H9 (cell line): ENCODE data around the gene PTGIR. TPM values are rescaled to one million over a fixed set of nuclear protein-coding genes. Genes with fewer than 3 reads are reported as not detected.

Source experiments
- DNase-seq: peaks from one replicate; pipeline ENCODE4 v3.0.0-alpha.2; 2017
- H2AFZ ChIP-seq: one replicate; pipeline ENCODE4 v1.6.1; 2013; ENCODE audit warnings: mild to moderate bottlenecking, low read length, control low read depth, moderate library complexity
- H2AK5ac ChIP-seq: 2 replicates; pipeline ENCODE4 v1.6.1; 2013; ENCODE audit warnings: low read length, control low read depth, mixed read lengths; ENCODE audit not compliant: insufficient read length
- H2BK120ac ChIP-seq: one replicate; pipeline ENCODE4 v1.6.1; 2013; ENCODE audit warnings: low read depth, mild to moderate bottlenecking, low read length, control low read depth, inconsistent platforms; ENCODE audit not compliant: poor library complexity, severe bottlenecking
- H2BK12ac ChIP-seq: 2 replicates; pipeline ENCODE4 v1.6.1; 2013; ENCODE audit warnings: low read length, control low read depth, mixed read lengths, low read depth; ENCODE audit not compliant: insufficient read length
- H2BK15ac ChIP-seq: 2 replicates; pipeline ENCODE4 v1.6.1; 2013; ENCODE audit warnings: low read depth, low read length, control low read depth
- H2BK20ac ChIP-seq: one replicate; pipeline ENCODE4 v1.6.1; 2013; ENCODE audit warnings: low read depth, mild to moderate bottlenecking, low read length, control low read depth, inconsistent platforms; ENCODE audit not compliant: poor library complexity, severe bottlenecking
- H2BK5ac ChIP-seq: 2 replicates; pipeline ENCODE4 v1.6.1; 2013; ENCODE audit warnings: low read length, control low read depth, mixed read lengths; ENCODE audit not compliant: insufficient read length
- H3K14ac ChIP-seq: 2 replicates; pipeline ENCODE4 v1.6.1; 2013; ENCODE audit warnings: low read length, control low read depth; ENCODE audit not compliant: insufficient read depth
- H3K18ac ChIP-seq: 2 replicates; pipeline ENCODE4 v1.6.1; 2013; ENCODE audit warnings: low read depth, mild to moderate bottlenecking, mixed read lengths, low read length, control low read depth; ENCODE audit not compliant: insufficient read length
- H3K23ac ChIP-seq: 2 replicates; pipeline ENCODE4 v1.6.1; 2013; ENCODE audit warnings: low read length, control low read depth, mixed read lengths, low read depth; ENCODE audit not compliant: insufficient read length
- H3K23me2 ChIP-seq: 2 replicates; pipeline ENCODE4 v1.6.1; 2013; ENCODE audit warnings: low read depth, mild to moderate bottlenecking, mixed read lengths, low read length, control low read depth; ENCODE audit not compliant: insufficient read length, poor library complexity, severe bottlenecking
- H3K27ac ChIP-seq: 2 replicates; pipeline ENCODE4 v1.5.1; 2013; ENCODE audit warnings: low read length, control low read depth, mixed read lengths, low read depth; ENCODE audit not compliant: insufficient read length
- H3K27me3 ChIP-seq: 2 replicates; pipeline ENCODE4 v1.6.1; 2013; ENCODE audit warnings: low read length, control low read depth, inconsistent platforms; ENCODE audit not compliant: insufficient read depth
- H3K4ac ChIP-seq: 2 replicates; pipeline ENCODE4 v1.6.1; 2013; ENCODE audit warnings: low read depth, mild to moderate bottlenecking, control low read depth, inconsistent platforms, low read length, moderate library complexity
- H3K4me1 ChIP-seq: 2 replicates; pipeline ENCODE4 v1.6.1; 2013; ENCODE audit warnings: low read length, control low read depth, inconsistent platforms; ENCODE audit not compliant: insufficient read depth
- H3K4me2 ChIP-seq: 2 replicates; pipeline ENCODE4 v1.6.1; 2013; ENCODE audit warnings: low read length, control low read depth, mixed read lengths; ENCODE audit not compliant: insufficient read length, insufficient read depth
- H3K56ac ChIP-seq: 2 replicates; pipeline ENCODE4 v1.6.1; 2013; ENCODE audit warnings: low read depth, mild to moderate bottlenecking, mixed read lengths, low read length, control low read depth; ENCODE audit not compliant: insufficient read length
- H3K79me1 ChIP-seq: 2 replicates; pipeline ENCODE4 v1.6.1; 2013; ENCODE audit warnings: low read depth, mild to moderate bottlenecking, moderate library complexity, low read length, control low read depth, inconsistent platforms; ENCODE audit not compliant: insufficient read depth, poor library complexity, severe bottlenecking
- H3K79me2 ChIP-seq: 2 replicates; pipeline ENCODE4 v1.6.1; 2013; ENCODE audit warnings: low read length, control low read depth, inconsistent platforms; ENCODE audit not compliant: insufficient read depth
- H3K9ac ChIP-seq: 2 replicates; pipeline ENCODE4 v1.6.1; 2013; ENCODE audit warnings: low read length, control low read depth, mixed read lengths; ENCODE audit not compliant: insufficient read length; ENCODE audit errors: extremely low read depth
- H3K9me3 ChIP-seq: one replicate; pipeline ENCODE4 v1.6.1; 2013; ENCODE audit warnings: low read depth, low read length, inconsistent platforms; ENCODE audit not compliant: control insufficient read depth
- H3T11ph ChIP-seq: one replicate; pipeline ENCODE4 v1.6.1; 2013; ENCODE audit warnings: mild to moderate bottlenecking, low read length, control low read depth, inconsistent platforms
- H4K20me1 ChIP-seq: one replicate; pipeline ENCODE4 v1.6.1; 2013; ENCODE audit not compliant: control insufficient read depth, insufficient read length, insufficient read depth
- H4K5ac ChIP-seq: 2 replicates; pipeline ENCODE4 v1.6.1; 2013; ENCODE audit warnings: low read depth, mild to moderate bottlenecking, mixed read lengths, low read length, control low read depth; ENCODE audit not compliant: insufficient read length
- H4K8ac ChIP-seq: replicated peaks from 2 replicates; pipeline ENCODE4 v1.6.1; 2013; ENCODE audit warnings: low read length, control low read depth, mixed read lengths, low read depth; ENCODE audit not compliant: insufficient read length
- H4K91ac ChIP-seq: 2 replicates; pipeline ENCODE4 v1.6.1; 2013; ENCODE audit warnings: low read depth, mild to moderate bottlenecking, moderate library complexity, mixed read lengths, low read length, control low read depth; ENCODE audit not compliant: insufficient read length
- H3K27ac Mint-ChIP-seq, 3 experiments: 2 replicates in 2 of 3; 3 replicates in 1 of 3; pipeline ENCODE4 v1.8.0; 2020 to 2021; ENCODE audit warnings: mixed read lengths in 3 of 3, mild to moderate bottlenecking in 1 of 3, moderate library complexity in 1 of 3
- H3K27me3 Mint-ChIP-seq: 2 replicates; pipeline ENCODE4 v1.8.0; 2021; ENCODE audit warnings: low read depth, mild to moderate bottlenecking, moderate library complexity, mixed read lengths
- H3K36me3 Mint-ChIP-seq, 3 experiments: 2 replicates in 2 of 3; 3 replicates in 1 of 3; pipeline ENCODE4 v1.8.0; 2020 to 2021; ENCODE audit warnings: low read depth in 3 of 3, mixed read lengths in 3 of 3; ENCODE audit not compliant: insufficient read depth in 1 of 3
- H3K4me1 Mint-ChIP-seq, 2 experiments: 2 replicates each; pipeline ENCODE4 v1.8.0; 2020; ENCODE audit warnings: mixed read lengths in 2 of 2
- H3K4me3 Mint-ChIP-seq, 2 experiments: 2 replicates in 1 of 2; 3 replicates in 1 of 2; pipeline ENCODE4 v1.8.0; 2020 to 2021; ENCODE audit warnings: mild to moderate bottlenecking in 2 of 2, mixed read lengths in 2 of 2, moderate library complexity in 1 of 2
- H3K9me3 Mint-ChIP-seq, 2 experiments: 2 replicates in 1 of 2; 3 replicates in 1 of 2; pipeline ENCODE4 v1.8.0; 2020; ENCODE audit warnings: mild to moderate bottlenecking in 2 of 2, mixed read lengths in 2 of 2, moderate library complexity in 1 of 2
- CTCF ChIP-seq: fragments of 200-600 bp; sonication (generic); conservative IDR thresholded peaks from 3 replicates; pipeline ENCODE4 v1.8.0; 2021; ENCODE audit warnings: antibody characterized with exemption, mild to moderate bottlenecking
- WGBS: extraction: QIAGEN DNeasy Blood & Tissue Kit; methylation state at CpG from one replicate; pipeline ENCODE4 v1.1.7; 2013; ENCODE audit warnings: missing lambda C conversion rate, low lambda C conversion rate, mixed read lengths; ENCODE audit not compliant: insufficient read length; ENCODE audit errors: extremely low coverage; 5-methylcytosine and 5-hydroxymethylcytosine counted together
- total RNA-seq: library from RNA; stranded (reverse); gene quantifications from 2 replicates; pipeline ENCODE4 v1.2.1, GENCODE V29; 2021

The PTGIR gene
- total RNA-seq, 1 experiment from 2014 or later: not detected

- Mint-ChIP-seq H3K4me1 (peaks cover 4 to 18% of the 10 kb centered on the region in 2 experiments; a peak in 3 of 4 replicates), H3K36me3 (peaks cover 0 to 3% (median 0%) of the 10 kb centered on the region in 3 experiments; a peak in 3 of 7 replicates), H3K27ac (no peak overlapping the region), H3K9me3 (peaks cover 2 to 6% of the 10 kb centered on the region in 2 experiments; a peak in 3 of 5 replicates), H3K4me3 (peak overlapping the region in 1 of 2 experiments; percentile 22; a peak in 1 of 5 replicates), H3K27me3 (peaks cover 85% of the 10 kb centered on the region)
- no peak overlapping the region for H3T11ph ChIP-seq
- no peaks in the 10 kb centered on the region for H3K79me1 ChIP-seq
- H3K14ac ChIP-seq: no peak overlapping the region
- no peak overlapping the region for H2AFZ ChIP-seq
- H4K5ac ChIP-seq: no peak overlapping the region
- no peak overlapping the region for H2BK12ac ChIP-seq
- H3K23me2 ChIP-seq: peaks cover 1% of the 10 kb centered on the region
- no peak overlapping the region for H3K27ac ChIP-seq
- no CpG with 5 or more reads among the region's 3 CpGs for WGBS
- H3K23ac ChIP-seq: no peak overlapping the region
- H2AK5ac ChIP-seq: no peak overlapping the region
- no peak overlapping the region for H3K4me2 ChIP-seq
- no peak overlapping the region for H2BK5ac ChIP-seq
- TF ChIP-seq CTCF: no peak
- H2BK20ac ChIP-seq: no peak overlapping the region
- no peak overlapping the region for H3K56ac ChIP-seq
- H4K20me1 ChIP-seq: no peaks in the 10 kb centered on the region
- H2BK120ac ChIP-seq: no peak overlapping the region
- no peak overlapping the region for H4K8ac ChIP-seq
- peaks cover 22% of the 10 kb centered on the region for H3K27me3 ChIP-seq
- H3K9ac ChIP-seq: no peak overlapping the region
- H3K4ac ChIP-seq: no peak overlapping the region
- no peaks in the 10 kb centered on the region for H3K9me3 ChIP-seq
- no peak overlapping the region for H4K91ac ChIP-seq
- H3K4me1 ChIP-seq: no peaks in the 10 kb centered on the region
- no peak overlapping the region for H2BK15ac ChIP-seq
- H3K79me2 ChIP-seq: no peaks in the 10 kb centered on the region
- no peak overlapping the region for H3K18ac ChIP-seq
- DNase-seq: no peak
Measured at GRCh38 chr19:46644720-46645119, 19.8 kb upstream of the PTGIR start.
